ENCODE data around the gene ERLIN1.
"Not testable (repeated sequence)": the region's sequence is repeated elsewhere in the genome, so short reads cannot be mapped to it uniquely, and the experiment has no call there.

Gene ERLIN1

DNA sequence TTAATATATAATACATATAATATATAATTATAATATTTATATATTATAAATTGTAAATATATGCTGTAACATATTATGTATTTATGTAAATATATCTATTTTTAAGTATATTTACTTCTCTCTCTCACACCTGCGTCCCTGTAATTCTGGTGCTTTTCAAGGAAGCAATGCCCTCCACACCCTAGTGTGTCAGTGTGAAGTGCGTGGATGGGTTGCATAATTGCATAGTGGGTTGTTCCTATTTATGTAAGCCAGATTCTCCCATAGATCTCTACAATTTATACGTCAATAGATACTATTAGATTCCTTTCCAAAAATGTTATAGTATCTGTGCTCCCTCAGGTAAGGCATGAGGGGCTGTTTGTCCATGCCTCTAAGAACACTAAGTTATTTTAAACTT lies 54.3 kb downstream of the ERLIN1 start:
- no peak for DNase-seq

DNA sequence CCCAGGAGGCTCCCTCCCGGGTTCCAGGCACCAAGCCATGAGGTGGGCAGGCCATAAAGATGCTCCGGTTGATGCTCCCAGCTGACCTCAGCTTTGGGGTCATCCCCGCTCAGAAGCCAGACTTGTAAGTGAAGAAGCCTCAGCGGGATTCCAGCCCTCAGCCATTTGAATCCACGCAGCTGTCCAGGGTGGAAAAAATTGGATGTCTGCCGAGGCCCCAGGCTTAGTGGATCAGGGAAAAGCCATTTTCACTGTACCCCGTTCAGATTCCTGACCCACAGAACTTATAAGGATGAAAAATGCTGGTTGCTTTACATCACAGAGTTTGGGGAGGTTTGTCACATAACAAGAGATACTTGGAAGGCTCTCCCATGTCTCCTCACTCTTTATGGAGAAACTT lies 55.0 kb downstream of the ERLIN1 start:
- no peak for DNase-seq

DNA sequence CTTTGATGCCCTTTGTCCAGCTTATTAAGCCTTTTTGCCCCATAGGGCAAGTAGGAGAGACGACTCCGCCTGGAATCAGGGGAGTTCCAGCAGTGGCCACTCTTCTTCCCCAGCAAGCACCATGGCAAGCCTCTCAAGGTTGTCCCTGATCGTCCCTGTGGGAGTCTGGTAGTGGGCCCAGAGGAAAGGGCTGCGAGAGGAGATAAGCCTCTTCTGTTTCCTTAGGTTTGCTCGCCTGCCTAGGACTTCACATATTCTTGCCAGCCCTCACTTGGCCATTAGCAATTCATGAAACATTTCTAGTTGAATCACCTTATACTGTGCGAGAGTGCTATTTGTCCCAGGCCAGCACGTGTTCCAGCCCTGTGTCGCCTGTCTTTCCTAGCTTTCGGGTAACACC lies 56.4 kb downstream of the ERLIN1 start:
- DNase-seq, result no peak

DNA sequence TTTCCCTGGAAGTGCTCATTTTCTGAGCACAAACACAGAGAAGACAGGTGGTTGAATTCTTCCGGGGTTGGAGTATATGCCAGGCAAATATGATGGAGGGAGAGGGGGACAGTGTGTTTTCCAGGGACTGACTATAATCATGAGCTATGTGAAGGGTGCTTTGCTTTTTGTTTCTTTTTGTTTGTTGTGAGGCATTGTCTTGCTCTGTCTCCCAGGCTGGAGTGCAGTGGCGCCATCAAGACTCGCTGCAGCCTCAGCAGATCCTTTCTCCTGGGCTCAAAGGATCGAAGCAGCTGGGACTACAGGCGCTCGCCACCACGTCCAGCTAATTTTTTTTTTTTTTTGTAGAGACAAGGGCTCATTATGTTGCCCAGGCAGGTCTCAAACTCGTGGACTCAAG lies 56.9 kb downstream of the ERLIN1 start:
- no peak for DNase-seq

DNA sequence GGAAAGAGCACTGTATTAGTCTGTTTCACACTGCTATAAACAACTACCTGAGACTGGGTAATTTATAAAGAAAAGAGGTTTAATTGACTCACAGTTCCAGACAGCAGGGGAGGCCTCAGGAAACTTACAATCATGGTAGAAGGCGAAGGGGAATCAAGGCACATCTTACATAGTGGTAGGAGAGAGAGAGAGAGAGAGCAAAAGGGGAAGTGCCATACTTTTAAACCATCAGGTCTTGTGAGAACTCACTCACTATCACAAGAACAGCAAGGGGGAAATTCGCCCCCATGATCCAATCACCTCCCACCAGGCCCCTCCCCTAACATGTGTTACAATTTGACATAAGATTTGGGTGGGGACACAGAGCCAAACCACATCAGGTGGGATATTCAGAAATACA lies 60.5 kb downstream of the ERLIN1 start:
- DNase-seq, result not testable (repeated sequence)

DNA sequence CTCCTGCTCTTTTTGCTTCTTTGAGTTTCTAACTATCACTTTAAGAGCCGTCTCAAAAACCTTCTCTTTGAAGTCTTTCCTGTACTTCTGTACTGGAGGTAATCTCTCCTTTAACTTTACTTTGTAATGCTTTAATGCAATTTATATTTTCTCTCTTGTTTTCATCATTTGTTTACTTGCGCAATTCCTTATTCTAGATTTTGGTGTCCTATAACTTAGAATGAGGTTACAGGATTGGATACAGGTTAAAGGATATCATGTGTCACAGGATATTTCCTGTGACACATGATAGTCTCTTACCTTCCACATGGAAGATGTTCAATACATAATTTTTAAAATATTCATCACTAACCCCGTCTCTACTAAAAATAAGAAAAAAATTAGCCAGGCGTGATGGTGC lies 61.7 kb downstream of the ERLIN1 start:
- DNase-seq, result no peak

DNA sequence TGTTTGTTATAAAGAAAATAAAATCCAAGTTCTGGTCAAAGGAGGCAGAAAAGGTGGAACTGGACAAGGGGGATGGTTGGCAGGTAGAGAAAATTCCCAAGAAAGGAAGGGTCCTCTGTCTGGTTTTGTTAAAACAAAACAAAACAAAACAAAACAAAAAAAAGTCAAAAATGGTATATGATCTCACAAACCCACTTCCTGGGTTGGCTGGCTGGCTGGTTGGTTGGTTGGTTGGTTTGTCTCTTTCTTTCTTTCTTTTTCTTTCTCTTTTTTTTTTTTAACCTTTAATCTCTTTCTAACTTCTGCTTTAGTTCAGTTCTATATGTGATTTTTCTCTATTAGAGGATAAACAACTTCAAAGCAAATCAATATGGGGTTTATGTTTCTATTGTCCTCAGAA lies 63.0 kb downstream of the ERLIN1 start:
- DNase-seq, result no peak

DNA sequence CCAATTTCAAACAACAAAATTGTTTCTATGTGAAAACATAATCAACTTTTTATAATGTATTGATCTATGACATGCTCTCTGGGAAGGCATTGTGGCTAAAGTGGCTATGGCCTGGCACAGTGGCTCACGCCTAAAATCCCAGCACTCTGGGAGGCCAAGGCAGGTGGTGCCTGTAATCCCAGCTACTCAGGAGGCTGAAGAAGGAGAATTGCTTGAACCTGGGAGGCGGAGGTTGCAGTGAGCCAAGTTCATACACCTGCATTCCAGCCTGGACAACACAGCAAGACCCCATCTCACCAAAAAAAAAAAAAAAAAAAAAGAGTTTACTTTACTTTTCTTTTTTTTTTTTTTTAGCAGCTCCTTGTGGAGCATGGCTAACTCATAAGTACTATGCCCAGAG lies 65.3 kb downstream of the ERLIN1 start:
- DNase-seq, result no peak

DNA sequence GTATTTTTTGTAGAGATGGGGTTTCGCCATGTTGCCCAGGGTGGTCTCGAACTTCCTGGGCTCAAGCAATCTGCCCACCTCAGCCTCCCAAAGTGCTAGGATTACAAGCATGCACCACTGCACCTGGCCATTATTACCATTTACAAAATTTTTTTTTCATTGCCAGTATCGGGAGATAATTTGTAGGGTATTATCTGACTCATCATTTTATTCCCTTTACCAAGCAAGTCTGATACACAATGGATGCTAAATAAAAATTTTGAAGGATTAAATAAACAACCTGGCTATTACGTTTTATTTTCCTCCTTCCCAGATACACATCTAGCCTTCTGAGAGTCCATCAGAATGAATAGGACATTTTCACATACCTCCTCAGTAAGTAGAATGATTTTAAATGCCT lies 66.1 kb downstream of the ERLIN1 start:
- DNase-seq, result no peak

DNA sequence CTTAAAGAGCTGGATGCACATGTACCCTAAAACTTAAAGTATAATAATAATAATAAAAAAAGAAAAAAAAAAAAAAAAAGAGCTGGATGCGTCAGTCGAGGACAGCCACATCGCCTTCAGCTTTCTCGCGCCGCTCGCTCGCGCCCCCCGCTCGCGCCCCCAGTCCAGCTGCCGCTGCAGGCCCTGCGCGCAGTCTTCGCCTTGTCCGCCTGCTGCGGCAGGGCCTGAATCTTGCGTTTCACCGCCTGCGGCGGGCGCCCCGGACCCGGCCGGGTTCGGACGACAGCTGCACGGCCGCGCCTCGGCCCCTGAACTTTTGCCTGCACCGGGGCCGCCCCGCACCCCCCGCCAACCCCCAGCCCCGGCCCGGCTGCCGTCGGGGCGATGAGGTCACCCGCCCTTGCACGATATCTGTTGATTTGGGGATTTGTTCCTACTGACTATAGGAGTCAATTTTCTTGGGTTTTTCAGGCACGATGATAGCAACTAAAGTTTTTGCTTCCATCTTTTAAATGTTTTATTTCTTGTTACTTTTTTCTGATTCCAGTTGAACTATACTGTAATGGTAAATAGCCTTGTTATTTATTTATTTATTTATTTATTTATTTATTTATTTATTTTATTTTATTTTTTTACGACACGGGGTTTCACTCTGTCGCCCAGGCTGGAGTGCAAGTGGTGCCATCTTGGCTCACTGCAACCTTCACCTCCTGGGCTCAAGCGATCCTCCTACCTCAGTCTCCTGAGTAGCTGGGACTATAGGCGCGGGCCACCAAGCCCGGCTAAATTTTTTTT lies 70.7 kb downstream of the ERLIN1 start:
- DNase-seq, result no peak

DNA sequence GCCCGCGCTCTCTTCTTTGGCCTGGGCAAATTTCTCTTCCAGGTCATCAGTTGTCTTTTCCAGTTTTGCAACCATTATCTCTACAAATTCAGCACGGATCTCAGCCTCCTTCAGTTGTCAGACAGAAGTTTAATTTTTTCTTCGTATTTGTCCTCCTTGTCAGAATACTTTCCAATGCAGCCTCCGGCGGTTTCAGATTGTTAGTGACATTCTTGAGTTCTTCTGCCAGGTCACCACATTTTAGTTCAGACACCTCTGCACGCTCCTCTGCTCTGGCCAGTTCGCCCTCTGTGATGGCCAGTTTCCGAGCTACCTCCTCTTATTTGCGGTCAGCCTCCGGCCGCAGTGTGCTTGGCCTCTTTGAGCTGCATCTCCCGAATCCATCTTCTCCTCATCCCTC lies 71.4 kb downstream of the ERLIN1 start:
- no peak for DNase-seq

DNA sequence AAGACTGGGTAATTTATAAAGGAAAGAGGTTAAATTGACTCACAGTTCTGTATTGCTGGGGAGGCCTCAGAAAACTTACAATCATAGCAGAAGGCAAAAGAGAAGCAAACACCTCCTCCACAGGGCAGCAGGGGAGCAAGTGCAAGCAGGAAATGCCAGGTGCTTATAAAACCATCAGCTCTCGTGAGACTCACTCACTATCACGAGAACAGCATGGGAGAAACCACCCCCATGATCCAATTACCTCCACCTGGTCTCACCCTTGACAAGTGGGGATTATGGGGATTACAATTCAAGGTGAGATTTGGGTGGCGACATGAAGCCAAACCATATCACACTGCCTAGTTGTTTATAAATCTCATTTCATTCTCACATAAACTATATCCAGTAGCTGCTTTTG lies 76.2 kb downstream of the ERLIN1 start:
- no peak for DNase-seq

DNA sequence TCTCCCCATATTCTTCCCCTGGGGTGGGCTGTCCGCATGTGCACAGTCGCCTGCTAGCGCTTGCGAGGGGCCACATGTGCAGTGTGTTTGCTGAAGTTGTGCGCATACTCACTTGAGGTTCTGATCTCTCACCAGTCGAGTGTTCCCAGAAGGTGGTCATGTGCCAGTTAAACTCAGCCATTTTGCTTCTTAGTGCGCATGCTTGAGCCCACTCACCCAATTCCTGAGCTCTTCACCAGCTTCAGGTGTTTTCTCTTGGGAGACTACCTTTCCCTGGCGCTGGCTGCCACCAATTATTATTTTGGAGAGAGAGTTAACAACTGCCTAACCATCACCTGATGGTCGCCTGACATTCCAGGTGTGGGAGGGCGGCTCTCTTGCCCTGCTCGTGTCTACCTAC lies 79.0 kb downstream of the ERLIN1 start:
- no peak for DNase-seq

DNA sequence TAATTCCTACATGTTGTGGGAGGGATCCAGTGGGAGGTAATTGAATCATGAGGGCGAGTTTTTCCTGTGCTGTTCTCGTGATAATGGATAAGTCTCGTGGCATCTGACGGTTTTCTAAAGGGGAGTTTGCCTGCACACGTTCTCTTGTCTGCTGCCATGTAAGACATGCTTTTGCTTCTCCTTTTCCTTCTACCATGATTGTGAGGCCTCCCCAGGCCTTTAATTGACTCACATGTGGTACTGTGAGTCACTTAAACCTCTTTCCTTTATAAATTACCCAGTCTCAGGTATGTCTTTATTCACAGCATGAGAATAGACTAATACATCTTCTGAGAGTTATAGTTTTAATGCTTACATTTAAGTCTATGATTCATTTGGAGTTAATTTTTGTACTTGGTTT lies 81.5 kb downstream of the ERLIN1 start:
- DNase-seq, result no peak

DNA sequence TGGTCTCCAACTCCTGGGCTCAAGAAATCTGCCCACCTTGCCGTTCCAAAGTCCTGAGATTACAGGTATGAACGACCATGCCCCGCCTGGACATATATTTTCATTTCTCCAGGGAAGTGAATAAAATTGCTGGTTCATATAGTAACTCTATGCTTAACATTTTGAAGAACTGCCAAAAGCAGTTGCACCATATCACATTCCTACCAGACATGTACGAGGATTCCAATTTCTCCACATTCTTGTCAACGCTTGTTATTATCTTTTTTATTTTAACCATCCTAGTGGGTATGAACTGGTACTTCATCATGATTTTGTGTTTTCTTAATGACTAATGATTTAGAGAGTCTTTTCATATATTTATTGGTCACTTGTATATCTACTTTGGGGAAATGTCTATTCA lies 82.2 kb downstream of the ERLIN1 start:
- DNase-seq, result no peak

DNA sequence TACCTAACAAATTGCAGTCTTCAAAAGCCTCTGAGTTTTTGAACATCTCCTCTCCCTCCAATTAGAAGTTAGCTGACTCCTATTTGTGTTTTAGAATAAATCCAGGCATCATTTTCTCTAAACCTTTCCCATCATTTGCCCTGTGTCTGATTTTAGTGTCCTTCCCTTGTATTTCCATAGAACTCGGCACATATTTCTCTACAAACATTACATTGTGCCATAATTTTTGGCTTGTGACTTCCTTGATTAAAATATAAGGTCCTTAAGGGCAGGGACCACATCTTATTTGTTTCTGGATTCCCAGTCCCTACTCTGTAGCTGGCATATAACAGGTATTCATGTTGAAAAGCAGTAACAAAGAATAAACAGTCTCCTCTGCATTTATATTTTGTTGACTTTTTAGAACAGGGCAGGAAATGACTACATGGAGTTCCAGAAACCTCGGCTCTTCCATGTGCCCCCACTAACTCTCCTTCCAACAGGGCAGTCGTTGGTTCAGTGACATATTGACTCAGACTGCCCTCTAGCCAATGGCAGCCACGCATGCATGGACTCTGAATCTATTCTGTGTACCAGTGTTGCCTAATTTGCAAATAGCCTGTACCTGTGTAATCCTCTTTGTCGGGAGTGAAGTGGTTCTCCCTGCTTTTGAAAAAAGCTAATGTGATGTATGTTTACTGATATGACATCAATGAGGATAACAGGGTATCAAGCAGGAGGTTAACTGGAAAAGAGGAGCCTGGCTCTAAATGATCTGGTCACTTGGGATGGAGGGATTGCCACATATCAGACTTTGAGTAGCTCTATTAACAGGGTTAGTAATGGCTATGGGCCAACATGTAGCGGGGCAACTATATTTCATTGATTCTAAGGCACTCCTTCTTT lies 84.4 kb downstream of the ERLIN1 start:
- no peak for DNase-seq

DNA sequence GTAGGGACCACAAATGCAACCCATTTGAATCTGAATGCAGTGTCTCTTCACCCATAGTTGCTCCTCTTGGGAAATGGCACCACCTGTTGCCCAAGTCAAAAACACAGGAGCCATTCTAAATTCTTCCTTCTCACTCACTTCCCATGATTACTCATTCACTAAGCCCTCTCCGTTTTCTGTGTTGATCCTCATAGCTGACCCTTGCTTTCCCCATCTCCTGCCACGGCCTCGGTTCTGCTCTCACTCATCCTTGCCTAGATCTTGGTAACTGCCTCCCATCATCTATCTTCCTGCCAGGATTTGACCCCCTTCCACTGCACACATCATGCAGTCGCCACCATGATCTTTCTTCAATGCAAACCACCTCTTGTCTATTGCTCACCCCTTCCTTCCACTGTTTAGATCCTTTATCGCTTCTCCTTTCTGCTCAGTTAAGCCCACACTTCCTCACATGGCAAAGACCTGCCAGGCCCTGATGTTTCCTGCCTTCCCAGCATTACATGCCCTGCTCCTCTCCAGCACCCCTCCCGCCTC lies 85.1 kb downstream of the ERLIN1 start:
- no peak for DNase-seq

Measured in NCI-H2227 treated with DMSO at 0.1 percent for 48 hours (cell line).